HG02840 (cell line): ENCODE data around the gene ALG12.

Experiments
- ATAC-seq: cut with Tn5 transposase; IDR thresholded peaks from one replicate; pipeline ENCODE4 v1.9.1; 2021; ENCODE audit warnings: mild to moderate bottlenecking, moderate library complexity, moderate number of reproducible peaks; ENCODE audit not compliant: unreplicated experiment, low FRiP score

ALG12 gene

GRCh38 chr22:49894322-49895054, 23.8 kb downstream of the ALG12 start:
- ATAC-seq = no peak

- ATAC-seq = no peak
Observed at GRCh38 chr22:49893025-49893424, 25.2 kb downstream of the ALG12 start.

- no peak for ATAC-seq
Observed at GRCh38 chr22:49892226-49892899, 25.9 kb downstream of the ALG12 start.

- ATAC-seq = no peak
Observed at GRCh38 chr22:49889071-49889470, 29.2 kb downstream of the ALG12 start.

GRCh38 chr22:49887702-49888101, 30.5 kb downstream of the ALG12 start:
- no peak for ATAC-seq

GRCh38 chr22:49887064-49887451, 31.2 kb downstream of the ALG12 start:
- no peak for ATAC-seq

GRCh38 chr22:49886346-49887063, 31.7 kb downstream of the ALG12 start:
- no peak for ATAC-seq

GRCh38 chr22:49885881-49886280, 32.4 kb downstream of the ALG12 start:
- no peak for ATAC-seq

GRCh38 chr22:49885281-49885680, 33.0 kb downstream of the ALG12 start:
- ATAC-seq = no peak

GRCh38 chr22:49884503-49885260, 33.6 kb downstream of the ALG12 start:
- no peak for ATAC-seq

- no peak for ATAC-seq
Observed at GRCh38 chr22:49884075-49884474, 34.2 kb downstream of the ALG12 start.

- no peak for ATAC-seq
Observed at GRCh38 chr22:49883294-49883640, 35.0 kb downstream of the ALG12 start.

- no peak for ATAC-seq
Observed at GRCh38 chr22:49882519-49883293, 35.5 kb downstream of the ALG12 start.

GRCh38 chr22:49881856-49882255, 36.4 kb downstream of the ALG12 start:
- ATAC-seq = no peak

GRCh38 chr22:49880281-49880680, 38.0 kb downstream of the ALG12 start:
- no peak for ATAC-seq

GRCh38 chr22:49879871-49880270, 38.4 kb downstream of the ALG12 start:
- ATAC-seq = no peak

- no peak for ATAC-seq
Observed at GRCh38 chr22:49878206-49878605, 40.0 kb downstream of the ALG12 start.

GRCh38 chr22:49877642-49878041, 40.6 kb downstream of the ALG12 start:
- ATAC-seq = no peak

GRCh38 chr22:49873228-49873940, 44.9 kb downstream of the ALG12 start:
- ATAC-seq = no peak

- ATAC-seq = no peak
Observed at GRCh38 chr22:49872347-49872746, 45.9 kb downstream of the ALG12 start.
